IMR-90 (cell line): ENCODE measurements around the gene TM7SF3. TPM values are rescaled to one million over a fixed set of nuclear protein-coding genes. Genes with fewer than 3 reads are reported as not detected.
A peak's percentile ranks its signal among the peaks of the same experiment; 100 is the strongest.

Experiments
- ATAC-seq: fragments of 200-7000 bp; cut with Tn5 transposase; 2 replicates; pipeline ENCODE4 v1.9.1; 2020; ENCODE audit warnings: low read depth, mild to moderate bottlenecking, moderate library complexity
- BruUV-seq: library from RNA; stranded (reverse); fragments of 400-500 nt; replicated peaks from 2 replicates; lab custom pipeline; 2021; lab: Mats Ljungman, UMichigan
- CTCF ChIA-PET: fragments of 300-600 bp; formaldehyde crosslinking; extraction: SDS; loops from one replicate; lab custom pipeline; 2021; ENCODE audit warnings: antibody characterized with exemption; lab: Yijun Ruan, JAX
- POLR2A ChIA-PET: fragments of 300-600 bp; sonication (Branson Sonifier 250); formaldehyde crosslinking; loops from one replicate; lab custom pipeline; 2022; ENCODE audit warnings: antibody characterized with exemption; ENCODE audit not compliant: unreplicated experiment; lab: Charles Lee
- DNase-seq: peaks from one replicate; pipeline ENCODE4 v3.0.0; 2013
- H2AFZ ChIP-seq: replicated peaks from 2 replicates; pipeline ENCODE3; 2013; ENCODE audit warnings: low read length, mild to moderate bottlenecking; ENCODE audit not compliant: poor library complexity
- H2AK5ac ChIP-seq: 2 replicates; pipeline ENCODE4 v1.6.1; 2013; ENCODE audit warnings: low read depth, low read length, inconsistent platforms
- H2AK9ac ChIP-seq: replicated peaks from 2 replicates; pipeline ENCODE3; 2013; ENCODE audit warnings: mild to moderate bottlenecking, low read depth, low read length, moderate library complexity; ENCODE audit not compliant: poor library complexity
- H2BK120ac ChIP-seq: 2 replicates; pipeline ENCODE4 v1.6.1; 2013; ENCODE audit warnings: low read depth, low read length, inconsistent platforms
- H2BK15ac ChIP-seq: 3 replicates; pipeline ENCODE4 v1.6.1; 2013; ENCODE audit warnings: low read depth, low read length, inconsistent platforms
- H2BK20ac ChIP-seq: 2 replicates; pipeline ENCODE4 v1.6.1; 2013; ENCODE audit warnings: low read depth, mild to moderate bottlenecking, inconsistent platforms, low read length, moderate library complexity
- H2BK5ac ChIP-seq: 2 replicates; pipeline ENCODE4 v1.6.1; 2013; ENCODE audit warnings: mild to moderate bottlenecking, low read depth, low read length, inconsistent platforms; ENCODE audit not compliant: poor library complexity, severe bottlenecking
- H3K14ac ChIP-seq: replicated peaks from 2 replicates; pipeline ENCODE4 v1.6.1; 2013; ENCODE audit warnings: low read depth, low read length, inconsistent platforms
- H3K18ac ChIP-seq: 2 replicates; pipeline ENCODE4 v1.6.1; 2013; ENCODE audit warnings: low read depth, low read length, control low read depth
- H3K23ac ChIP-seq: 2 replicates; pipeline ENCODE4 v1.6.1; 2013; ENCODE audit warnings: low read depth, low read length, inconsistent platforms
- H3K27ac ChIP-seq: 2 replicates; pipeline ENCODE4 v1.5.1; 2013; ENCODE audit warnings: mild to moderate bottlenecking, control low read depth, low read length; ENCODE audit not compliant: insufficient read depth
- H3K27me3 ChIP-seq: 2 replicates; pipeline ENCODE4 v1.6.1; 2013; ENCODE audit warnings: low read length; ENCODE audit not compliant: control insufficient read depth, insufficient read depth
- H3K36me3 ChIP-seq: 2 replicates; pipeline ENCODE4 v1.6.1; 2013; ENCODE audit warnings: low read length, mixed read lengths; ENCODE audit not compliant: control insufficient read depth, insufficient read depth
- H3K4ac ChIP-seq: 2 replicates; pipeline ENCODE4 v1.6.1; 2013; ENCODE audit warnings: low read depth, low read length, inconsistent platforms
- H3K4me1 ChIP-seq: 2 replicates; pipeline ENCODE4 v1.6.1; 2013; ENCODE audit warnings: low read length, mixed read lengths; ENCODE audit not compliant: control insufficient read depth, insufficient read depth
- H3K4me2 ChIP-seq: 2 replicates; pipeline ENCODE4 v1.6.1; 2013; ENCODE audit warnings: low read depth, mild to moderate bottlenecking, control low read depth, low read length, moderate library complexity
- H3K4me3 ChIP-seq: 2 replicates; pipeline ENCODE4 v1.5.1; 2013; ENCODE audit warnings: low read depth, mild to moderate bottlenecking, control low read depth, low read length, moderate library complexity; ENCODE audit not compliant: insufficient read depth
- H3K56ac ChIP-seq: 2 replicates; pipeline ENCODE4 v1.6.1; 2013; ENCODE audit warnings: low read length, inconsistent platforms; ENCODE audit not compliant: insufficient read depth; ENCODE audit errors: extremely low read depth
- H3K79me1 ChIP-seq, 2 experiments: 2 replicates each; pipeline ENCODE4 v1.6.1; 2013; ENCODE audit warnings: low read length in 2 of 2, inconsistent platforms in 1 of 2, low read depth in 1 of 2
- H3K9ac ChIP-seq: 2 replicates; pipeline ENCODE4 v1.6.1; 2013; ENCODE audit warnings: low read depth, low read length, control low read depth
- H3K9me1 ChIP-seq: 2 replicates; pipeline ENCODE4 v1.6.1; 2013; ENCODE audit warnings: low read length, inconsistent platforms; ENCODE audit not compliant: insufficient read depth
- H3K9me3 ChIP-seq: 2 replicates; pipeline ENCODE4 v1.6.1; 2013; ENCODE audit warnings: low read length; ENCODE audit not compliant: control insufficient read depth, insufficient read depth
- H4K20me1 ChIP-seq: 2 replicates; pipeline ENCODE4 v1.6.1; 2013; ENCODE audit warnings: low read length, inconsistent platforms; ENCODE audit not compliant: insufficient read depth
- H4K5ac ChIP-seq: 2 replicates; pipeline ENCODE4 v1.6.1; 2013; ENCODE audit warnings: mild to moderate bottlenecking, low read depth, low read length, control low read depth
- H4K8ac ChIP-seq, 2 experiments: 2 replicates each; pipeline ENCODE4 v1.6.1; 2013; ENCODE audit warnings: low read depth in 2 of 2, low read length in 2 of 2, control low read depth in 1 of 2, inconsistent platforms in 1 of 2
- H4K91ac ChIP-seq: 2 replicates; pipeline ENCODE4 v1.6.1; 2013; ENCODE audit warnings: low read depth, low read length, inconsistent platforms; ENCODE audit not compliant: insufficient read depth
- MAFK ChIP-seq: IDR thresholded peaks from 2 replicates; pipeline ENCODE4 v1.6.1; 2012; ENCODE audit warnings: low read depth, low read length, improper control_type of control experiment
- MXI1 ChIP-seq: IDR thresholded peaks from 2 replicates; pipeline ENCODE4 v1.6.1; 2012; ENCODE audit warnings: low read depth, mild to moderate bottlenecking, low read length, moderate library complexity, borderline replicate concordance
- RAD21 ChIP-seq: IDR thresholded peaks from 2 replicates; pipeline ENCODE4 v1.6.1; 2012; ENCODE audit warnings: low read length, improper control_type of control experiment
- WGBS, 2 experiments: methylation state at CpG; one replicate each; pipeline versions ENCODE4 v1.1.5 to v1.1.7; 2013; ENCODE audit warnings: missing lambda C conversion rate in 2 of 2; ENCODE audit not compliant: insufficient read length in 1 of 2; ENCODE audit errors: extremely low coverage in 2 of 2; 5-methylcytosine and 5-hydroxymethylcytosine counted together
- dilution Hi-C: fragments of 300-500 bp; cut with HindIII; formaldehyde crosslinking; loops from one replicate; pipeline ENCODE4 v1.14.3; 2018; ENCODE audit warnings: low sequenced_read_pairs; ENCODE audit not compliant: unreplicated experiment
- in situ Hi-C: fragments of 300-500 bp; cut with MboI; formaldehyde crosslinking; loops from 3 replicates; pipeline ENCODE4 v1.14.3; 2019; ENCODE audit warnings: low sequenced_read_pairs, inconsistent platforms, mixed read lengths
- intact Hi-C: fragments of 100-400 bp; cut with micrococcal nuclease; formaldehyde crosslinking; loops from 2 replicates; pipeline ENCODE4 v1.10.0; 2022
- polyA plus RNA-seq, 3 experiments: library from polyadenylated mRNA; depleted of rRNA; stranded (reverse); fragments of >200 nt; gene quantifications; 2 replicates each; pipeline ENCODE4 v1.2.3, GENCODE V29; 2012; ENCODE audit warnings: low replicate concordance in 1 of 3
- total RNA-seq: library from RNA; depleted of rRNA; stranded (reverse); fragments of >200 nt; gene quantifications from 2 replicates; pipeline ENCODE4 v1.2.3, GENCODE V29; 2012

The TM7SF3 gene
- total and polyA plus RNA-seq, 2 of the 4 experiments (the other 2 are of a cell fraction): 35.3 to 46.6 TPM

- Histone ChIP-seq H3K4ac (no peak overlapping the region), H4K91ac (no peak overlapping the region), H4K20me1 (peaks cover 22% of the 10 kb centered on the region; the same call in 1 of the 2 replicates), H3K4me2 (peak overlapping the region; percentile 99), H3K27me3 (no peaks in the 10 kb centered on the region), H3K36me3 (no peaks in the 10 kb centered on the region), H3K79me1 (peaks cover 7 to 52% of the 10 kb centered on the region in 2 experiments), H3K4me1 (peaks cover 2% of the 10 kb centered on the region), H2BK20ac (no peak overlapping the region), H2AK5ac (no peak overlapping the region), H2BK5ac (no peak overlapping the region), H3K27ac (peak overlapping the region; percentile 92; the same call in 1 of the 2 replicates), H2BK15ac (no peak overlapping the region), H2AFZ (no peak overlapping the region), H3K14ac (no peak overlapping the region), H3K9ac (peak overlapping the region; percentile 92), H4K8ac (no peak overlapping the region), H2AK9ac (no peak overlapping the region), H2BK120ac (no peak overlapping the region), H3K9me1 (no peaks in the 10 kb centered on the region; the same call in 1 of the 2 replicates), H3K23ac (peak overlapping the region; percentile 96), H3K56ac (peak overlapping the region; percentile 78; the same call in 1 of the 2 replicates), H3K4me3 (peak overlapping the region; percentile 89), H3K9me3 (no peaks in the 10 kb centered on the region), H4K5ac (no peak overlapping the region), H3K18ac (no peak overlapping the region)
- ATAC-seq (no peak), DNase-seq (peak; percentile 31)
- WGBS, 2 experiments: 0% methylated on average over 4 of the region's 9 CpGs; no CpG with 5 or more reads in 1 of the 2 experiments
- dilution Hi-C loops (no loop called here), intact Hi-C loops (loop anchor here (5.0 kb wide), 1 partner anchor 73 kb away; the partner anchor contains the start of gene TM7SF3), in situ Hi-C loops (no loop called here)
- TSS peak; percentile 60 for BruUV-seq
- TF ChIP-seq MXI1: peak; percentile 64; the same call in 1 of the 2 replicates
- TF ChIP-seq MAFK: 0 out of 2 replicates have a peak, but pooled peaks have one; percentile 13
- TF ChIP-seq RAD21: no peak
- CTCF ChIA-PET: no interaction called here
- POLR2A ChIA-PET: no interaction called here
Observed at GRCh38 chr12:26939192-26939832, 74.9 kb downstream of the TM7SF3 start.
